HG02870 (cell line): ENCODE measurements around the gene CLGN.

ENCODE experiments used
- ATAC-seq: cut with Tn5 transposase; IDR thresholded peaks from one replicate; pipeline ENCODE4 v1.9.1; 2021; ENCODE audit warnings: mild to moderate bottlenecking, moderate library complexity; ENCODE audit not compliant: unreplicated experiment

CLGN gene

GRCh38 chr4:140342620-140343019 lies 84.8 kb downstream of the CLGN start:
- ATAC-seq, result no peak
